KMS-11 (cell line): ENCODE data around the gene PHTF2.

Source experiments
- H2AFZ ChIP-seq: fragments of 200-600 bp; sonication (generic); 2 replicates; pipeline ENCODE4 v1.6.1; 2016; ENCODE audit warnings: antibody characterized with exemption, mixed run types, low read depth
- H3K27ac ChIP-seq: fragments of 200-600 bp; sonication (generic); 2 replicates; pipeline ENCODE4 v1.6.1; 2016; ENCODE audit warnings: mild to moderate bottlenecking, mixed run types
- H3K27me3 ChIP-seq: fragments of 200-600 bp; sonication (generic); 2 replicates; pipeline ENCODE4 v1.6.1; 2017; ENCODE audit warnings: mild to moderate bottlenecking, low read depth, mixed run types, moderate library complexity; ENCODE audit not compliant: insufficient read depth
- H3K36me3 ChIP-seq: fragments of 200-600 bp; sonication (generic); 2 replicates; pipeline ENCODE4 v1.6.1; 2017; ENCODE audit warnings: mild to moderate bottlenecking, mixed run types; ENCODE audit not compliant: insufficient read depth
- H3K4me1 ChIP-seq: fragments of 200-600 bp; sonication (generic); 2 replicates; pipeline ENCODE4 v1.6.1; 2016; ENCODE audit warnings: mild to moderate bottlenecking, low read depth, mixed run types; ENCODE audit not compliant: poor library complexity, severe bottlenecking
- H3K4me2 ChIP-seq: fragments of 200-600 bp; sonication (generic); 2 replicates; pipeline ENCODE4 v1.7.0; 2016; ENCODE audit warnings: mild to moderate bottlenecking, mixed run types
- H3K4me3 ChIP-seq: fragments of 200-600 bp; sonication (generic); IDR thresholded peaks from 2 replicates; pipeline ENCODE4 v1.6.1; 2017; ENCODE audit warnings: low read depth, low read length, mixed read lengths; ENCODE audit not compliant: insufficient read depth
- H3K79me2 ChIP-seq: fragments of 200-600 bp; sonication (generic); 2 replicates; pipeline ENCODE4 v1.6.1; 2016; ENCODE audit warnings: low read depth, mixed run types; ENCODE audit not compliant: insufficient read depth
- H3K9ac ChIP-seq: fragments of 200-600 bp; sonication (generic); 2 replicates; pipeline ENCODE4 v1.6.1; 2016; ENCODE audit warnings: mild to moderate bottlenecking, mixed run types
- H4K20me1 ChIP-seq: fragments of 200-600 bp; sonication (generic); 2 replicates; pipeline ENCODE4 v1.6.1; 2016; ENCODE audit warnings: mild to moderate bottlenecking, mixed run types; ENCODE audit not compliant: insufficient read depth
- TF ChIP-seq, protein P1 (sequence below): fragments of 200-600 bp; sonication (generic); conservative IDR thresholded peaks from 2 replicates; pipeline ENCODE4 v1.6.1; 2017; ENCODE audit warnings: low read depth, mild to moderate bottlenecking, antibody characterized with exemption, low read length, moderate library complexity, mixed read lengths

The PHTF2 gene

DNA sequence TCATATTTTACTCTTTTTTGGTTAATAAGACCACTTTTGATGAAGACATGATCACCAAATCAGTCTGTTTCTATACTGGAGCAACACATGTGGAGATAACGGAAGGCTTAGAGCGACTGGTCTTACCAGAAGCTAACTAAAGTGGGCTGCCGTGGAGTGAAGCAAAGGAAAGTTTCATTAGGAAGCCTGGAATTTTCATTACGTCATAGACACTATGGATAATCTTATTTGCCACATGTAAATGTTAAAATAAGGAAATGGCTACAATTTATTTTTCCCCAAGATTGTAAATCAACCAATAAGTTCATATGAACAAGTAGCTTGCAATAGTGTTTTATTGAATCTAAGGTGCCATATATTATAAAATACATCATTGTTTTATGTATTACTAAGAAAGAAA, 185.4 kb downstream of the PHTF2 start:
- Histone ChIP-seq H3K27ac (no peak overlapping the region), H3K4me2 (no peak overlapping the region), H3K4me3 (no peak overlapping the region), H3K27me3 (no peaks in the 10 kb centered on the region), H3K9ac (no peak overlapping the region), H3K36me3 (no peaks in the 10 kb centered on the region), H3K4me1 (no peaks in the 10 kb centered on the region), H4K20me1 (no peaks in the 10 kb centered on the region), H2AFZ (no peak overlapping the region), H3K79me2 (no peaks in the 10 kb centered on the region)
- TF ChIP-seq, protein P1, sequence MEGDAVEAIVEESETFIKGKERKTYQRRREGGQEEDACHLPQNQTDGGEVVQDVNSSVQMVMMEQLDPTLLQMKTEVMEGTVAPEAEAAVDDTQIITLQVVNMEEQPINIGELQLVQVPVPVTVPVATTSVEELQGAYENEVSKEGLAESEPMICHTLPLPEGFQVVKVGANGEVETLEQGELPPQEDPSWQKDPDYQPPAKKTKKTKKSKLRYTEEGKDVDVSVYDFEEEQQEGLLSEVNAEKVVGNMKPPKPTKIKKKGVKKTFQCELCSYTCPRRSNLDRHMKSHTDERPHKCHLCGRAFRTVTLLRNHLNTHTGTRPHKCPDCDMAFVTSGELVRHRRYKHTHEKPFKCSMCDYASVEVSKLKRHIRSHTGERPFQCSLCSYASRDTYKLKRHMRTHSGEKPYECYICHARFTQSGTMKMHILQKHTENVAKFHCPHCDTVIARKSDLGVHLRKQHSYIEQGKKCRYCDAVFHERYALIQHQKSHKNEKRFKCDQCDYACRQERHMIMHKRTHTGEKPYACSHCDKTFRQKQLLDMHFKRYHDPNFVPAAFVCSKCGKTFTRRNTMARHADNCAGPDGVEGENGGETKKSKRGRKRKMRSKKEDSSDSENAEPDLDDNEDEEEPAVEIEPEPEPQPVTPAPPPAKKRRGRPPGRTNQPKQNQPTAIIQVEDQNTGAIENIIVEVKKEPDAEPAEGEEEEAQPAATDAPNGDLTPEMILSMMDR = no peak

DNA sequence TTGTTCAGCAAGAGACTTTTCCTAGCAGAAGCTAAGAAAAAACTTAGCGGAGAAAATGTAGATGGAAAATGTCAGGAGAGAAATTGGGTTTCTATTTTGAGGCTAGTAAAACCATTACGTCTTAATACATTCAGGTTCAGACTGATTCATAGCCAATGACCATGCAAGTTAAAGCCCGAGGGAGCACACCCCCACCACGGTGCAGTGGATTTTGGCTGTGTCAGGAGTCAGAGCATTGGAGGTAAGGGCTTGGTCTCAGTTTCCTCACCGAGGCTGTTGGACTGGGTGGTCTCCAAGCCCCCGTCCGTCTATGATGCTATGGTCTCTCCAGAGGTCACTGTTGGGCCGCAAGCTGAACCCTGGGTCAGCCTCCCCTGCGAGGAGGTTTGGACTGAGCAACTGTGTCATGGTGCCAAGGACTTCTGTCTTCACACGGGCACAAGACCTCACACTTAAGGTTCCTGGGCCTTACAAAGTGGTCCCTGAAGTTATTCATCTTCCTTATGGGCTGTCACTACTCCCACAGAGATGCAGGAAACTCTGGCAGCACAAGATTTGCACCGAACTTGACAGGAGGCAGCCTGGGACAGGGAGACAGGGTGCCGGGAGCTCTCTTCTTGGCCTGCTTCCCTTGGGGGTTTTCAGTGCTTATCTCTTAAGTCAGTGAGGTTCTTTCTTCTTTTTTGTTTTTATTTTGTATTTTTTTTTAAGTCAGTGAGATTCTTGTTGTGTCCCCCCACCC, 186.8 kb downstream of the PHTF2 start:
- H3K79me2 ChIP-seq = no peaks in the 10 kb centered on the region
- no peaks in the 10 kb centered on the region for H4K20me1 ChIP-seq
- TF ChIP-seq, protein P1 = no peak
- no peak overlapping the region for H3K9ac ChIP-seq
- H2AFZ ChIP-seq = no peak overlapping the region
- H3K4me1 ChIP-seq = no peaks in the 10 kb centered on the region
- H3K27me3 ChIP-seq = no peaks in the 10 kb centered on the region
- no peak overlapping the region for H3K27ac ChIP-seq
- H3K4me2 ChIP-seq = no peak overlapping the region
- H3K4me3 ChIP-seq = no peak overlapping the region
- no peaks in the 10 kb centered on the region for H3K36me3 ChIP-seq

GRCh38 chr7:77985974-77986339, 187.4 kb downstream of the PHTF2 start:
- no peaks in the 10 kb centered on the region for H3K27me3 ChIP-seq
- no peaks in the 10 kb centered on the region for H3K4me1 ChIP-seq
- no peak overlapping the region for H3K27ac ChIP-seq
- no peak overlapping the region for H2AFZ ChIP-seq
- H3K9ac ChIP-seq = no peak overlapping the region
- no peaks in the 10 kb centered on the region for H3K79me2 ChIP-seq
- TF ChIP-seq, protein P1 = no peak
- H3K36me3 ChIP-seq = no peaks in the 10 kb centered on the region
- no peak overlapping the region for H3K4me3 ChIP-seq
- no peak overlapping the region for H3K4me2 ChIP-seq
- H4K20me1 ChIP-seq = no peaks in the 10 kb centered on the region

- TF ChIP-seq, protein P1 = no peak; the same call in 1 of the 2 replicates
- no peak overlapping the region for H2AFZ ChIP-seq
These were observed 191.5 kb downstream of the PHTF2 start for GRCh38 chr7:77989981-77990566.

More at GRCh38 chr7:77989981-77990566, 191.5 kb downstream of the PHTF2 start:
- Histone ChIP-seq H3K4me3 (no peak overlapping the region), H3K9ac (no peak overlapping the region), H3K36me3 (no peaks in the 10 kb centered on the region), H3K4me2 (no peak overlapping the region), H3K79me2 (no peaks in the 10 kb centered on the region), H3K27me3 (no peaks in the 10 kb centered on the region), H3K4me1 (no peaks in the 10 kb centered on the region), H3K27ac (no peak overlapping the region), H4K20me1 (no peaks in the 10 kb centered on the region)
